Lower lobe of right lung (tissue), 2 donors: ENCODE measurements around the gene GRN. TPM values are rescaled to one million over a fixed set of nuclear protein-coding genes. Genes with fewer than 3 reads are reported as not detected.
"Not testable (repeated sequence)": the region's sequence is repeated elsewhere in the genome, so short reads cannot be mapped to it uniquely, and the experiment has no call there.

ENCODE experiments used
- ATAC-seq, 2 donors: fragments of 200-7000 bp; cut with Tn5 transposase; one replicate each; pipeline ENCODE4 v1.9.1; 2020 to 2022; ENCODE audit warnings: mild to moderate bottlenecking in 2 of 2, moderate library complexity in 2 of 2
- DNase-seq: peaks from one replicate; pipeline ENCODE4 v3.0.0-alpha.2; 2020
- H3K27ac ChIP-seq: fragments of 200-600 bp; one replicate; pipeline ENCODE4 v1.8.0; 2022
- H3K27me3 ChIP-seq: fragments of 200-600 bp; one replicate; pipeline ENCODE4 v1.8.0; 2022; ENCODE audit warnings: low read depth
- H3K36me3 ChIP-seq: fragments of 200-600 bp; one replicate; pipeline ENCODE4 v1.8.0; 2022; ENCODE audit warnings: mild to moderate bottlenecking
- H3K4me1 ChIP-seq: fragments of 200-600 bp; one replicate; pipeline ENCODE4 v1.8.0; 2022
- H3K4me3 ChIP-seq: fragments of 200-600 bp; one replicate; pipeline ENCODE4 v1.8.0; 2022; ENCODE audit warnings: mild to moderate bottlenecking
- H3K9me3 ChIP-seq: fragments of 200-600 bp; one replicate; pipeline ENCODE4 v1.8.0; 2022
- CTCF ChIP-seq: fragments of 200-600 bp; IDR thresholded peaks from one replicate; pipeline ENCODE4 v1.8.0; 2022; ENCODE audit warnings: antibody characterized with exemption, mild to moderate bottlenecking
- intact Hi-C: fragments of 100-400 bp; cut with DNase I; formaldehyde crosslinking; loops from one replicate; pipeline ENCODE4 v1.11.0; 2022
- total RNA-seq: library from RNA; stranded (reverse); fragmentation: NEBNext Ultra II Directional; extraction: Animal tissue kit (Norgen Biotek cat#: 25700); gene quantifications from one replicate; pipeline ENCODE4 v1.2.1, GENCODE V29; 2021
- donor health status: DM: no; HTN: yes; CAD: no; lungs with severe emphysema.

The GRN gene
- total RNA-seq, 1 donor from 2014 or later = 1,241 TPM

DNA sequence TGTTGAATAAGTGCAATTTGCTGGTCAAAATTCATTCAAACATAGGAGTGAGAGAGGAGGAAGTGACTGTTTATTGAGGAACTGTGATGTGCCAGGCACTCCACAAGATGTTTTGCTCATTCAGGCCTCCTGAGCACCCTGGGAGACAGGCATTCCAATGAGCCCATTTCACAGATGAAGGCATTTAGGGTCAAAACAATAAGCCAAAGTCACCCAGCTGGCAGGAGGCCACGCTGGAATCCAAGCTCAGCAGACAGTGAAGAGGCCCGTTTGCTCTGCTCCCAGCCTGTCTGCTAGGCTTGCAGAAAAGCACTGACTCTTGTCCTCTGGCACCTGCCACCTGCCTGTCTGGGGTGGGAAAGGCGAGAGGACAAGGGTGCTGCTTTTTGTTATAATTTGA, 10.4 kb upstream of the GRN start:
- Histone ChIP-seq H3K27me3 (no peaks in the 10 kb centered on the region), H3K4me1 (peaks cover 38% of the 10 kb centered on the region), H3K27ac (peak overlapping the region; percentile 6), H3K36me3 (no peaks in the 10 kb centered on the region), H3K9me3 (no peaks in the 10 kb centered on the region), H3K4me3 (no peak overlapping the region)
- no peak for TF ChIP-seq CTCF
- DNase-seq (no peak), ATAC-seq (no peak)
- intact Hi-C loops = no loop called here

- H3K27me3 ChIP-seq = no peaks in the 10 kb centered on the region
- intact Hi-C loops = no loop called here
- peak overlapping the region; percentile 6 for H3K27ac ChIP-seq
- DNase-seq (no peak), ATAC-seq (peak in 1 of 2 donors; percentile 56)
- no peak for TF ChIP-seq CTCF
- H3K36me3 ChIP-seq = no peaks in the 10 kb centered on the region
- H3K9me3 ChIP-seq = no peaks in the 10 kb centered on the region
- H3K4me1 ChIP-seq = peaks cover 38% of the 10 kb centered on the region
- H3K4me3 ChIP-seq = no peak overlapping the region
Observed at GRCh38 chr17:44335564-44335963, 9.5 kb upstream of the GRN start.

- Histone ChIP-seq H3K9me3 (no peaks in the 10 kb centered on the region), H3K27me3 (no peaks in the 10 kb centered on the region), H3K4me3 (no peak overlapping the region), H3K4me1 (peaks cover 36% of the 10 kb centered on the region), H3K27ac (no peak overlapping the region), H3K36me3 (no peaks in the 10 kb centered on the region)
- TF ChIP-seq CTCF = no peak
- intact Hi-C loops = no loop called here
- ATAC-seq = no peak
- DNase-seq = no peak
Observed at GRCh38 chr17:44335968-44336367, 9.1 kb upstream of the GRN start.

- Histone ChIP-seq H3K27me3 (no peaks in the 10 kb centered on the region), H3K27ac (no peak overlapping the region), H3K4me1 (peaks cover 20% of the 10 kb centered on the region), H3K9me3 (no peaks in the 10 kb centered on the region), H3K36me3 (no peaks in the 10 kb centered on the region), H3K4me3 (no peak overlapping the region)
- ATAC-seq (peak; percentile 61 to 66), DNase-seq (no peak)
- intact Hi-C loops = no loop called here
- no peak for TF ChIP-seq CTCF
Observed at GRCh38 chr17:44338702-44339101, 6.4 kb upstream of the GRN start.

- peaks cover 16% of the 10 kb centered on the region for H3K4me1 ChIP-seq
- ATAC-seq, DNase-seq, H3K27me3 ChIP-seq, H3K27ac ChIP-seq, H3K36me3 ChIP-seq, H3K9me3 ChIP-seq, H3K4me3 ChIP-seq: not testable (repeated sequence)
- intact Hi-C loops = loop anchor here (10.0 kb wide), 1 partner anchor 126 kb away; the partner anchor contains the start of gene UBTF
Observed at GRCh38 chr17:44340553-44340952, 4.5 kb upstream of the GRN start.

DNA sequence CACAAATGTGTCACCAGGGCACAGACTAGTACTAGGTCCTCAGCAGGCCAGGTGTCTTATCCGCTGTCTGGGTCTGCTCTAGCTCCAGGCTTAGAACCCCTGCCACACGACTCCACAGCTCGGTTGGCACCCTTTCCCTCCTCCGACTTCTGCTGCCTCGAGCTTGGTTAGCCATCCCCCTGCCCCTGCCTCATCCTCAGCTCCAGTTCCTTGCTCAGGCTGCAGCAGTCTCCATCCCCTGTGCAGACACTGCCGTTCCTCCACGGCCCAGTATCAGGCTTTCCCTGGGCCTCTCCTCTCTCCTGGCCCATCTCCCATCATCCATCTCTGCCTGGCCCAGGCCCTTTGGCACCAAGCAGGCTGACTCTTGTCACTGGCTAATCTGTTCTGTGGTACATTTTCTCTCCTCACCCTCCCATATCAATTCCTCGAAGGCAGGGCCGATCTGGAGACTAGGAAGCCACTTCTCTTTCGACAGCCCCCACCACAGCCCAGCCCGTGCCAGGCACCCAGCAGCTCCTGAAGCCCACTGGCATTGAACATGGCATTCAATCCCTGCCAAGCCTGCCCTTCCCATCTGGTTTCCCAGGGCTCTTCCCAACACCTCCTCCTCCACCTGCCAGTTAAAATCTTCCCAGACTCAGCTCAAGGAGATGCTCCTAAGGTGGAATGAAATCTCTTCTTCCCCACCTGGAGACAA, 1.4 kb upstream of the GRN start:
- no peak for TF ChIP-seq CTCF
- DNase-seq (no peak), ATAC-seq (no peak)
- H3K4me3 ChIP-seq = no peak overlapping the region
- intact Hi-C loops = loop anchor here (10.0 kb wide), 1 partner anchor 129 kb away; the partner anchor contains the start of gene UBTF
- no peak overlapping the region for H3K27ac ChIP-seq
- H3K36me3 ChIP-seq = no peaks in the 10 kb centered on the region
- no peaks in the 10 kb centered on the region for H3K27me3 ChIP-seq
- H3K9me3 ChIP-seq = no peaks in the 10 kb centered on the region
- peaks cover 36% of the 10 kb centered on the region for H3K4me1 ChIP-seq
